ENCODE results near the gene DDX25.

DNA sequence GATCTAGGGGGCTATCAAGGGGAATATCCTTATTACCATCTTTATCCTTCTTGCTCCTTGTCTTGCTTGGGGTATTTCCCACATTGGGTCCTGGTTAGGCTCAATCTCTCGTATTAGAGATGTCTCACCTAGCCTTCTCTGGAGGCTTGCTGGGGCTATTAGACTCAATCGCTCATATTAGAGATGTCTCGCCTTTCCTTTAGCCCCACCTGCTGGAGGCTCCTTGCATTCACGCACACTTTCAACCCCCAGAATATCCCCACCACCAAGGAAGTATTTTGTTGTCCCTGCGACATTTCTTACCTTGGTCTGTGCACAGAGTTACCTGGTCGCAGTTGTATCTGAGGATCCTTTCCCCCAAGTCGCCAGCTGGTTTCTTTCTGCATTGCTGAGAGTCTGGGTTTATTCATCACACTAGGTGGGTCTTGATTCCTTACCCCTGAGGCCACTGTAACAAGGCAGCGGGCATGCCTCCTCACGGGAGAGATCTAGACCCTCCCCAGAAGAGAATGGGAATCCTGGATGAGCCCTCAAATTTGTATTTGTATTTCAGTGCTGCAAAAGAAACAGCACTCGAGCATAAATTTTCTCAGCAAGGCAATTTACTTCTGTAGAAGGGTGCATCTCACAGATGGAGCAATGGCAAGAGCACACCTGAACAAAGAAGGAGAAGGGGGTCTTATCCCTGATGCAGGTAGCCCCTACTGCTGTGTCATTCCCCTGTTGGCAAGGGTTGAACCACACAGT lies 32.7 kb upstream of the DDX25 start:
- TF ChIP-seq, protein P1, sequence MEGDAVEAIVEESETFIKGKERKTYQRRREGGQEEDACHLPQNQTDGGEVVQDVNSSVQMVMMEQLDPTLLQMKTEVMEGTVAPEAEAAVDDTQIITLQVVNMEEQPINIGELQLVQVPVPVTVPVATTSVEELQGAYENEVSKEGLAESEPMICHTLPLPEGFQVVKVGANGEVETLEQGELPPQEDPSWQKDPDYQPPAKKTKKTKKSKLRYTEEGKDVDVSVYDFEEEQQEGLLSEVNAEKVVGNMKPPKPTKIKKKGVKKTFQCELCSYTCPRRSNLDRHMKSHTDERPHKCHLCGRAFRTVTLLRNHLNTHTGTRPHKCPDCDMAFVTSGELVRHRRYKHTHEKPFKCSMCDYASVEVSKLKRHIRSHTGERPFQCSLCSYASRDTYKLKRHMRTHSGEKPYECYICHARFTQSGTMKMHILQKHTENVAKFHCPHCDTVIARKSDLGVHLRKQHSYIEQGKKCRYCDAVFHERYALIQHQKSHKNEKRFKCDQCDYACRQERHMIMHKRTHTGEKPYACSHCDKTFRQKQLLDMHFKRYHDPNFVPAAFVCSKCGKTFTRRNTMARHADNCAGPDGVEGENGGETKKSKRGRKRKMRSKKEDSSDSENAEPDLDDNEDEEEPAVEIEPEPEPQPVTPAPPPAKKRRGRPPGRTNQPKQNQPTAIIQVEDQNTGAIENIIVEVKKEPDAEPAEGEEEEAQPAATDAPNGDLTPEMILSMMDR (conservative IDR thresholded peaks at IDR 0.05; ENCODE audit: low read depth, low read length): peak; percentile 79
- TF ChIP-seq EZH2 (IDR thresholded peaks at IDR 0.05; ENCODE audit: borderline replicate concordance, low read depth, low read length, poor library complexity, severe bottlenecking): no peak

Data from A673 (cell line).